WERI-Rb-1 (cell line): ENCODE results near the gene TMEM266.

Source experiments
- DNase-seq: peaks from one replicate; pipeline ENCODE4 v3.0.0-alpha.2; 2020
- H3K27ac ChIP-seq: fragments of 250-450 bp; sonication (Bioruptor Pico); 2 replicates; pipeline ENCODE4 v1.5.1; 2020; ENCODE audit warnings: mild to moderate bottlenecking, moderate library complexity
- H3K27me3 ChIP-seq: fragments of 250-450 bp; sonication (Bioruptor Pico); 2 replicates; pipeline ENCODE4 v1.5.1; 2021; ENCODE audit warnings: mild to moderate bottlenecking, low read depth, moderate library complexity; ENCODE audit not compliant: insufficient read depth, severe bottlenecking
- H3K36me3 ChIP-seq: fragments of 250-450 bp; sonication (Bioruptor Pico); 2 replicates; pipeline ENCODE4 v1.5.1; 2020; ENCODE audit warnings: mild to moderate bottlenecking, moderate library complexity
- H3K4me3 ChIP-seq: 2 replicates; pipeline ENCODE4 v1.5.1; 2011; ENCODE audit warnings: low read depth, mild to moderate bottlenecking, control low read depth, low read length
- H3K9me3 ChIP-seq: fragments of 250-450 bp; sonication (Bioruptor Pico); 2 replicates; pipeline ENCODE4 v1.5.1; 2021; ENCODE audit warnings: mild to moderate bottlenecking, moderate library complexity; ENCODE audit not compliant: severe bottlenecking
- TF ChIP-seq, protein P1 (sequence below): IDR thresholded peaks from 2 replicates; pipeline ENCODE4 v1.5.1; 2011; ENCODE audit warnings: low read depth, mild to moderate bottlenecking, control low read depth, inconsistent platforms, low read length

Gene TMEM266

DNA sequence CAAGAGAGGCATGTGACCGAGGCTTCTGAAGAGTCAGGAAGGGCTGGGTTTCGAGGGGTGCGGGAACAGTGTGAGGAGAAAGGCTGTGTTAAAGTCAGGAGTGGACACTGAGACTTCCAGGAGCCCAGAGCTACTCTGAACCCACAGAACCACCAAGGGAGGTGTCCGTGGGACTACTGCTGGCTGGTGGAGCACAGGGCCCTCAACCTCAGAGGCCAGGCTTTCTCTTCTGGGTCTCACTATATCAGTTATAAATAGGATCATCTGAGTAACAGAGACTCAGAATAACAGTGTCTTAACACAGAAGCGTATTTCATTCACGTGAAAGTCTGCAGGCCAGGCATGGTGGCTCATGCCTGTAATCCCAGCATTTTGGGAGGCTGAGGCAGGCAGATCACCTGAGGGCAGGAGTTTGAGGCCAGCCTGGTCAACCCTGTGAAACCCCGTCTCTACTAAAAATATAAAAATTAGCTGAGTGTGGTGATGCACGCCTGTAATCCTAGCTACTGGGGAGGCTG, 113.6 kb downstream of the TMEM266 start:
- Histone ChIP-seq H3K9me3 (no peaks in the 10 kb centered on the region), H3K27ac (0 out of 2 replicates have a peak overlapping the region, but pooled peaks have one; percentile 9), H3K4me3 (no peak overlapping the region), H3K27me3 (no peaks in the 10 kb centered on the region), H3K36me3 (no peaks in the 10 kb centered on the region)
- TF ChIP-seq, protein P1, sequence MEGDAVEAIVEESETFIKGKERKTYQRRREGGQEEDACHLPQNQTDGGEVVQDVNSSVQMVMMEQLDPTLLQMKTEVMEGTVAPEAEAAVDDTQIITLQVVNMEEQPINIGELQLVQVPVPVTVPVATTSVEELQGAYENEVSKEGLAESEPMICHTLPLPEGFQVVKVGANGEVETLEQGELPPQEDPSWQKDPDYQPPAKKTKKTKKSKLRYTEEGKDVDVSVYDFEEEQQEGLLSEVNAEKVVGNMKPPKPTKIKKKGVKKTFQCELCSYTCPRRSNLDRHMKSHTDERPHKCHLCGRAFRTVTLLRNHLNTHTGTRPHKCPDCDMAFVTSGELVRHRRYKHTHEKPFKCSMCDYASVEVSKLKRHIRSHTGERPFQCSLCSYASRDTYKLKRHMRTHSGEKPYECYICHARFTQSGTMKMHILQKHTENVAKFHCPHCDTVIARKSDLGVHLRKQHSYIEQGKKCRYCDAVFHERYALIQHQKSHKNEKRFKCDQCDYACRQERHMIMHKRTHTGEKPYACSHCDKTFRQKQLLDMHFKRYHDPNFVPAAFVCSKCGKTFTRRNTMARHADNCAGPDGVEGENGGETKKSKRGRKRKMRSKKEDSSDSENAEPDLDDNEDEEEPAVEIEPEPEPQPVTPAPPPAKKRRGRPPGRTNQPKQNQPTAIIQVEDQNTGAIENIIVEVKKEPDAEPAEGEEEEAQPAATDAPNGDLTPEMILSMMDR: no peak
- DNase-seq: no peak

DNA sequence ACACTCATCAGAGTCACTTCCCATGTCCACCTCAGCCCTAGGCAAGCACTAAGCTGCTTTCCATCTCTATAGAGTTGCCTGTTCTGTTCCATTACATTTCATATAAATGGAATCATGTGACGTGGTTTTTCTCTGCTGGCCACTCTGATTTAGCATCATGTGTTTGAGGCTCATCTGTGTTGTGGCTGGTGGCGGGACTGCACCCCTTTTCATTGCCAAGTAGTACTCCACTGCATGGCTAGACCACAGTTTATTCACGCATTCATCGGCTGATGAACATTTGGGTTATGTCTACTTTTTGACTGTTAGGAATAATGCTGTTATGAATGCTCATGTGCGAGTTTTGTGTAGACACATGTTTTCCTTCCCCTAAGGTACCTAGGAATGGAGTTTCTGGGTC, 114.9 kb downstream of the TMEM266 start:
- no peaks in the 10 kb centered on the region for H3K36me3 ChIP-seq

DNA sequence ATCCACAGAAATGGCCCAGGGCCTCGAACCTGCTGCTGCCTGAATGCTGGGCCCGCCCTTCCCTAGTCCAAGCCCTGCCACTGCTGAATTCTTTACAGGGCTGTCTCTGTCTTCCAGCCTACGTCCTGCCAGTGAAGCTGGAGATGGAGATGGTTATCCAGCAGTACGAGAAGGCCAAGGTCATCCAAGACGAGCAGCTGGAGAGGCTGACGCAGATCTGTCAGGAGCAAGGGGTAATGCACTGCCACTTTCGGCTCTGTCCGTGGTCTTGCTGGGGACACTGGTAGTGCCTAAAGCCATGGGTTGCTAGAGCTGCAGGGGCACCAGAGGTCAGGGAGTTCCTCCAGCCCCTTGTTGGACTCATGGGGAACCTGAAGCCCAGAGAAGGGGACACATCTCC, 115.7 kb downstream of the TMEM266 start:
- Histone ChIP-seq H3K36me3 (no peaks in the 10 kb centered on the region), H3K27ac (no peak overlapping the region), H3K27me3 (no peaks in the 10 kb centered on the region), H3K4me3 (no peak overlapping the region), H3K9me3 (no peaks in the 10 kb centered on the region)
- no peak for DNase-seq
- TF ChIP-seq, protein P1: no peak

More for the DNA sequence above, 114.9 kb downstream of the TMEM266 start:
- Histone ChIP-seq H3K4me3 (no peak overlapping the region), H3K27me3 (no peaks in the 10 kb centered on the region), H3K9me3 (no peaks in the 10 kb centered on the region), H3K27ac (no peak overlapping the region)
- DNase-seq: no peak
- TF ChIP-seq, protein P1: no peak

DNA sequence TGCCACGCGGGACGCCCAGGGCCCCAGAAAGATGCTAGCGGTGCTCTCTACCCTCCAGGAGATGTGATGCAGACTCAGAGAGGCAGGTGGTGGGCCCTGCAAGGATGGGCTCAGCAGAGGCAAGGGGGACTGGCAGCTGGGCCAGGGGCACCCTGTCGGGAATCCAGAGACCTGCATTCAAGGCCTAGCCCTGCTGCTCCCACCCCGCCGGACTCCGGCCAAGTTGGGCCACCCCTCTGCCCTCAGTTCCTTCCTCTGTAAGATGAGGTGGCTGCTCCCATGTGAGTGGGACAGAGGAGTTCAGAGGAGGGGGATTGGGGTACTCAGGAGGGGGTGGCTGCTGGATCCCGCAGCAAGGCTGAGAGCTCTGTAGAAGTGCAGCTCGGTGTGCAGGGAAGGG, 116.3 kb downstream of the TMEM266 start:
- Histone ChIP-seq H3K27me3 (no peaks in the 10 kb centered on the region), H3K9me3 (no peaks in the 10 kb centered on the region), H3K4me3 (no peak overlapping the region), H3K27ac (no peak overlapping the region), H3K36me3 (no peaks in the 10 kb centered on the region)
- TF ChIP-seq, protein P1: no peak
- DNase-seq: no peak

DNA sequence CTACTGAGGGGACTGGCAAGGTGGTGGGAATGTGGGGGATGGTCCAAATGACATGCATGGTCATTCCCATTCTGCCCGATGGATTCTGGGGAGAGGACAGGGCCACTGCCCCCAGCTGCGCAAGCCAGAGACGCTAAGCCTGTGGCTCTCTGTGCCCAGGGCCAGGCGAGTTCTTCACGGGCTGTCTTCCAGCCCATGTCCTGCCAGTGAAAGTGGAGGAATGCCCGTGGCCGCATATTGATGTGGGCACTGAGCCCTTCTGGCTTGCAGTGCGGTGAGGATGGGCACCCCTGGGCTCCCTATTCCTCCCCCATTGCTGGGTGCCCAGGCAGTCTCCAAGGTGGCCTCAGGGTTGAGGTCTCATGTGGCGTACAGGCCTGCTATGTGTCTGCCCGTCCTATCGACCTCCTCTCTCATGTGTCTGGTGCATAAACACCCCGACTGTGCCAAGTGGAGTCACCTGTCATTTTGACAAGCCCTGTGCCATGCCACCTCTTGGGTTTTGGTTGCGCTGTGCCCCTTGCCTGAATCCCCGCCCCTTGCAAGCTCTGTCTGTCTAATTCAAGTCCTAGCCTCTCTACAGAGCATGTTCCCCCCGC, 116.8 kb downstream of the TMEM266 start:
- H3K36me3 ChIP-seq: no peaks in the 10 kb centered on the region
- DNase-seq: no peak
- H3K4me3 ChIP-seq: no peak overlapping the region
- no peaks in the 10 kb centered on the region for H3K9me3 ChIP-seq
- TF ChIP-seq, protein P1: no peak
- H3K27ac ChIP-seq: no peak overlapping the region
- no peaks in the 10 kb centered on the region for H3K27me3 ChIP-seq

DNA sequence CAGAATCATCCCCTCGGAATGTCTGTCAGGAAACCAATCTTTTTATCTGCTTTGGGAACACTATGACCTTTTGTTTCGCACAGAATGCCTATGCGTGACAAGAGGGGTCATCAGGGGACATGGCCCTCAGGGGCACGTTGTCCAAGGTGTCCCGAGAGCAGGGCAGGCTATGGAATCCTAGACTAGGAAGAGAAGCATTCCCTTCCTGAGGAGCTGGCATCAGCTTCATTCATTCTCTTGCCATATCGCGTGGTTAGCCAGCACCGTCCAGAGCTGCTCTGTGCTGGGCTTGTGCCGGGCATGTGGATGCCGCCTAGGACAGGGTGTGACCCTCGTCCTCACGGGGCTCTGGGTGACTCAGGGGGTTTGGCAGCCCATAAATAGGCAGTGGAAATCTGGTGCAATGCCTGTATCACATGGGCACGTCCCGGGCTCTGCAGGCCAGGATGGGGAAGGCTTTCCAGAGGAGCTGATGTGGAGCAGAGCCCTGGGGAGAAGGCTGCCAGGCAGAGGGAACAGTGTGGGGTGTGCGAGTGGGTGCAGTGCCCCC, 117.8 kb downstream of the TMEM266 start:
- Histone ChIP-seq H3K36me3 (no peaks in the 10 kb centered on the region), H3K9me3 (no peaks in the 10 kb centered on the region), H3K27ac (no peak overlapping the region), H3K27me3 (no peaks in the 10 kb centered on the region), H3K4me3 (no peak overlapping the region)
- TF ChIP-seq, protein P1: no peak
- DNase-seq: no peak
